AG20443 (cell line): ENCODE measurements around the gene RYR2.

Experiments used
- DNase-seq: peaks from one replicate; pipeline ENCODE4 v3.0.0; 2012; ENCODE audit warnings: low spot score, mixed read lengths

Gene RYR2

DNA sequence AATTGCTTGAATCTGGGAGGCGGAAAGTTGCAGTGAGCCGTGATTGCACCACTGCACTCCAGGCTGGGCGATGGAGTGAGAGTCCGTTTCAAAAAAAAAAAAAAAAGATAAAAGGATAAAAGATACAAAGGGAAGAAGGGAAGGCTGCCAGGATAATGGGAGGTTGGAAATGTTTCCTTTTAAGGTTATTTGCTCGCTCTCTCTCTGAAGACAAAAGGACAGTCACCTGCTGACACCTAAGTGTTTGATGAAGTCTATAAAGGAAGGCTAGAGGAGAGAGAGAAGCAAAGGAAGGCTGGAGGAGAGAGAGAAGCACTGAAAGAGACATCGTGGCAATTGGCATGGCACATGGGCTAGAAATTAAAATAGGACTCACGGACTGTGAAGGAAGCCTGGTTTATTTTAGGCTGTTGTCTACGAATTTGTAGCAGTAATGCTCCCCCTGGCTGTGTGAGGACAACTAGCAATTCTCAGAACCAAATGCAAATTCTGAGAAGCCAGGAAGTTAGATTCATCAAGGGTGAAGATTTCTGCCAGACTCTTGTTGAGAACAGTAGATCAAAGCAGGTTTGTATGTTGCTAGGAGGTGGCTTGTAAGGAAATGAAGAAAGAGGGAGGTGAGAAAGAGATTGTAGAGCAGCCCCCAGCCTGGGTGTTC lies 694.5 kb downstream of the RYR2 start:
- DNase-seq, result no peak

DNA sequence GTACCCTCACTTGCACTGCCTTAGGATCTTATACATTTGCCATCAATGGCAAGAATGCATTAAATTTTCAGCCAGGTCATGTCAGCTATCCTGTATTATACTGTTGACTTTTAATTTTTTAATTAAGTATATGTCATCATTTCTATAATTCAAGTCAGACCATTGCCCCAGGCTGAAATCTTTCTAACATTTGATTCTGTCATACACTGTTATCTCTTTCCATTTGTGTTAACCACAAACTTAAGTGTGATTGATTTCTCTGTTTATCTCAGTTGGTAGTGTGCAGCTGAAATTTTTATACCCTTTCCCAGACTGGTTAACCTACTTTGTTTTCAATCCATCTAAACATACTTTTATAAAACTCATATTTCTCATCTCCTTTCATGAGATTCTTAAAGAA lies 695.5 kb downstream of the RYR2 start:
- DNase-seq, result no peak

DNA sequence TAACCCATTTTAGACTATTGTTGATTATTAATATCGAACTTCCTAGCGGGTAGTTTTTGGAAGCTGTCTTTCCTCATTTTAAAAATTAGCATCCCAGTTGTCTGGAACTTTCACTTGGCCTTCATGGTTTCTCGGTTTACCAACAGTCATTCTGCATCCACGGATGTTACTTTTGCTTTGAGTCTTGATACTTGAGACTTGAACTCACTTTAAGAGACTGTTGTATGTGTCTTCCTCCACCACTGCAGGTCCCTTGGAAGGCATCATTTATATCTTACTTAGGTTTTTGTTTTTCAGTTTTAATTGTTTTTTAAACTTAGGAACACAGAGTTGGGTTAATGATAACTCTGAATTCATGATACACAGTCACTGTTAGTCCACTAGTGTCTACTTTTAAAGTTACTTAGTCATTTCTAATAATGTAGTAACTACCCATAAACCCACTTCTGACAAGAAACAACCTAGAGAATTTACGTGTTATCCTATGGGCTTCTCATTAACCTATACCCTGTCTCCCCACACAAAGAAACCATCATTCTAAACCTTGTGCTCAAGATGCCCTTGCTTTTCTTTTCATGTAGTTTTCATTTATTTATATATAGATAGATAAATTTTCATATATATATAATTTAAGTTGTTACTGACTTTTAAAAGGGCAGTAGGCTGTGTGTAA lies 696.1 kb downstream of the RYR2 start:
- DNase-seq, result no peak

DNA sequence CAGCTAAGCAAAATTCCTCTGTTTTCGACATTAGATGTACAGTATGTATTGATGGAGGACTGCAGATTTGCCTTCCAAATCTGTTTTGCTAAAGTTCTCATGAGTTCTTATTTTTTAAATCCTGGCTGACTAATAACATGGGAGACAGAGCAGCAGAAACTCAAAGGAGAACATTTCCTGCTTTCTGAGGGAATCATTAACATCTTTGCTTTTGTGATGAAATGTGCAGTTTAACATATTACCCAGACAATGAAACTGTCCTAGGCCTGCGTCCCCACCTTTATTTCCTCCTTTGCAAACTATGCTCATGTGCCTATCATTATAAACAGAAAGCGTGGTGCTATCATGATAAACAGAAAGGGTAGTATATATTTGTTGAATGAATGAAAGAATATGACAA lies 698.9 kb downstream of the RYR2 start:
- no peak for DNase-seq

DNA sequence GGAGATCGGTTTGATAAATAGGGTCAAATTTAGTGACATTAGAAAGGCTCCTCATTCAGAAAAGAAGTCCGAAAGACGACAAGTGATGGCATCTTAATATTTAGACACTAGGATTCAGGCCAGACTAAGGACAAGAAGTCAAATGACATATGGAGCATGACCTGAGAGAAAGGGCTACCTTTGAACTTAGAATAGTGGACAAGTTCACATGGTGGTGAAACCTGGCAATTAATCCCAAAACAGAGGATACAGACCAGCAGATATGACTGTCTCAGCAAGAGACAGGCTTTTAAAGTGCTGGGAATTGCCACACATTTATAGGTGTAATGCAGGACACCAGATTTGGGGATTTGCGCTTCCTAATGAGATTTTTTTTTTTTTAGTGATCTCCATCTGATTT lies 703.6 kb downstream of the RYR2 start:
- no peak for DNase-seq

DNA sequence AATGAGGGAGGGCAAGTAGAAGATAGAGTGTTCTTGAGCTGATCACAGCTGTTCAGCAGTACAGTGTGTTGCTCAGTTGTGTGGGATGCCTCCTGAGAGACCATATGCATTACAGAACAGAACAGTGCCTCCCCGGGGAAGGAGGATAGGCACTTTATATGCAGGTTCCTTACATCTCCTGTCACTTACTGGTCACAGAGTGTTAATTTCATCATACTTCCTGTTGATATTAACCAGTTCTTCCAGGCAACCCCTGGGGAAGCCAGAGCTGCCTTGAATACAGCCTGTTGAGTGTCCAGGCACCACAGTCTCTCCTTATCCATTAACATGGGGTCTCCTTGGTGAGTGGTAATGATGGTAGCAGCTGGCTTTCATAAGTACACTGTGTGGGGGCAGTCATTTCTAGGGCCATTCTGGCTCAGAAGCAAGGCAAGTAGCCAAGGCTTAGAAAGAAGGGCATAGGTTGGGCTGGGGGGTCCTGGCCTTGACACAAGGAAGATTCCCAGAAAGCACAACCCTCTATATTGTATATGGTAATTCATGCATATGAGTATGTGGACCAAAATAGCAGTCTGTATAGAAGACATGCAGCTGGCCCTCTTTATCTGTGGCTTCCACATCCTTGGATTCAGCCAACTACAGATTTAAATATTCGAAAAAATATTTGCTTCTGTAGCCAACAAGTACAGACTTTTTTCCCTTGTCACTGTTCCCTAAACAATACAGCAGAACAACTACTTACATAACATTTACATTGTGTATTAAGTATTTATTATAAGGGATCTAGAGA lies 706.4 kb downstream of the RYR2 start:
- no peak for DNase-seq

DNA sequence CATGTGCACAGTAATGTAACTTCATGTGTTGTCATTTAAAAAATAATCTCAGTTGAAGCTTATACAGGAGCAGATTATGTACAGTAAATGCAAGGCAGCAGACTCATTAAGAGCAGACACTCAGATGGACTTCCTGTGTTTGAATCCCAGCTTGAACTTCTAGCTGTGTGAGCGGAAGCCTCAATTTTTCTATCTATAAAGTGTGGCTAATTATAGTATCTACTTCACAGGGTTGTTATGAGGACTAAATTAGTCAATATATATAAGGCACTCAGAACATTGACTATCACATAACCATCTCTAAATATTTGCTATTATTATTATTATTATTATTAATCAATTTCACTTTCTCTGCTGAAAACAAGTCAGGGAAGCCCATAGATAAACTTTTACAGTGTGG lies 707.1 kb downstream of the RYR2 start:
- no peak for DNase-seq

DNA sequence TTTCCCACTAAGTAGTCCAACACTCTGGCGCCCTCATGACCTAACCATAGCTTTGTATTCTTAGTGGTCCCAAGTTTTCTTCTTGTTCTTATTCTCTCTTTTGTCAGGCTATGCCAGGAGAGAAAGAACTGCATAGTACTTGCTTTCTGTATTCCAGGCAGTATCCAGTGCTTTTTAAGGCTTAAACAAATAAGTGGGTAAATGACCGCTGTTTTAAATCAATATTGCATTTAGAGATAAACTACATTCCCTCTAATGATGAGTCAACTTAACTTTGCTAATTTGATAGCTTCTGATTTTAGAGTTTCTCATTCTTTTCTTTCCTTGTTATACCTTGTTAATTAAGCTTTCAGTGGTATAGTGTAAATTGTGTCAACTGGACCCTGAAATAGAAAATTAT lies 709.1 kb downstream of the RYR2 start:
- no peak for DNase-seq

DNA sequence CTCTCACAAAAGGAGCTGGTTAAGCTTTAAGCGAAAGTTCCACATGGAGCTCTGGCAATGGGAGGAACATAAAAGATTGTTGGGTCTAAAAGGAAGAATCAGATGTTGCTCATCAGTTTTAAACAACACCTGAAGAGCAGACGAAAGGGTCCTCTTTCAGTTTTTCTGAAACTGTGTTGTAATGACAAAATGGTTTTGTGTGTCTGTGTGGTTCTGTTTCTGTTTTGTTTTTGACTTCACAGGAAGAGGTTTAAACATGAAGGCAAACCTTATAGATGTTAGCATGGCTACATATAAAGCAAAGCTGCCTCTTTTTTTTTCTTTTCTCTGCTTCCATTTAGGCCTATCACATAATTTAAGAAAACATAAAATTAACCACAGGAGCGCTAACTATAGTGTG lies 712.6 kb downstream of the RYR2 start:
- DNase-seq, result no peak

DNA sequence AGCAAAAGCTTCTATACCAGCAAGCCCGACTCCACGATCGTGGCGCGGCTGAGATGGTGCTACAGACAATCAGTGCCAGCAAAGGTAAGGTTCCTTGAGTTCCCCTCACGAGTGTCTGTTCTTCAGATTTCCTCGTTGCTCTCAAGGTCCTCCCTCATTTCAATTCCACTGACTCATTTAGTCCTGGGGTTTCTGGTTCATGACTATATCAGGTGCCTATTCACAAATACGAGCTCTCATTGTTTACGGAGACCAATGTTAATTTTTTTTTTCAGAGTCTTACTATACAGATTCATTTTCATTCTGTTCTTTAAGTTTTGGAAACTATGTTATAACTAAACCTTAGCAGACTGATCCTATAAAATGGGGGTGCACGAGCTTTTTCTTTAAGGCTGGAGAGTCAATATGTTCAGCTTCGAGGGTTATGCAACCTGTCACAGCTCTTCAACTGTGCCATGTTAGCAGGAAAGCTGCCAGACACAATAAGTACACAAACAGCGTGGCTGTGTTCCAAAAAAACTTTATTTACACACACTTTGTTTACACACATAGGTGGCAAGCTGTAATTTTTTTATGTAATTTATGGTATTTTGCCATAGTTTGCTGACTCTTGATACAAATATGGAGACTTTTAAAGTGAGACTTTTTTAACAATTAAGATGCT lies 714.5 kb downstream of the RYR2 start:
- no peak for DNase-seq

DNA sequence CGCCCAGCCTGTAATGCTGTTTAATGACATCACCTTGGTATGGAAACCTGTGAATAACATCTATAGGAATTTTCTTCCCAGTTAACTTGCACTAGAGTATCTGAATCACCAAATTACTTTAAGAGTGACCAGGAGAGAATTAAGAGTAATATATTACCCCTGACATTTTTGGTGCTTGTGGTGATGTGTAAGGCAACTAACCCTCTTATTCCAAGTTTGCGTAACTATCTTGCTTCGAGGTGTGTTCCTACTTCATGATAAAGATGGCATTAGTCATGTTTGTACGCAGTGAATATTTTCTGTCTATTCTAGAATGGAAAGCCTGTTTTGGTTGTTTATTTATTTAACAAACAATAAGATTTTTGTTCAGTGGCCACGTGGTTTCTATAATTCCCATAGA lies 717.4 kb downstream of the RYR2 start:
- no peak for DNase-seq

DNA sequence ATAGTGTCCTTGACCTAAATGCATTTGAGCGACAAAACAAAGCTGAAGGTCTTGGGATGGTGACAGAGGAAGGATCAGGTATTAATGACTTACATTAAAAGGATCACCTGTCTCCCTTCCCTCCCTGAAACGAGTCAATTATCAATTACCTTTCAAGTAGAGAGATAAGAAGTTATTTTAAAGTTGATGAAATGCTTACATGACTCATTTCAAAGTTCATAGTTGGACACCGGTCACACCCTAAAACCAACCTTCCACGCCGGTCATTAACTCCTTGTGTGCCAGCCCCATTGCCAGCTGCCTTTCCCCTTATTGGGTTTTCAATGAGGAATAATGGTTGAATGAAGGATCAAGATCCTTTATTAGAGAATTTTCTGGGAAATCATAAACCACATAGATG lies 719.0 kb downstream of the RYR2 start:
- no peak for DNase-seq

DNA sequence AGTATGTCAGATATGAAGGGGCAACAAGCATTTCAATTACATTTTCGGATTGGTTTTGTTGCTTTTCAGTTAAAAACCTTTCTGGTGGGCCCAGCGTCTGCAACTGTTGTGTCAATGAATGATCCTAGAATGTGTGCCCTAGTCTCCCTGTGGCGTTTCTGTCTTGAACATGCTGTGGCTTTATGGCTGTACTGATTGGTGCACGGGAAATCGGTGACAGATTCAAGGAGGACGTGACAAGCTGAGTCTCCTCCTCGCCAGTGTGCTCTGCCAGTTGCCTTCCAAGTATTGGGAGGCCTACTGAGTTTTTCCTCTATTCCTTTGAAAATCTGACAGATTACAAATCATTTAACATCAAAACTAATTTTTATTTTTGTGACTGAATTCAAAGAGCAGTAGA lies 721.2 kb downstream of the RYR2 start:
- DNase-seq, result no peak

DNA sequence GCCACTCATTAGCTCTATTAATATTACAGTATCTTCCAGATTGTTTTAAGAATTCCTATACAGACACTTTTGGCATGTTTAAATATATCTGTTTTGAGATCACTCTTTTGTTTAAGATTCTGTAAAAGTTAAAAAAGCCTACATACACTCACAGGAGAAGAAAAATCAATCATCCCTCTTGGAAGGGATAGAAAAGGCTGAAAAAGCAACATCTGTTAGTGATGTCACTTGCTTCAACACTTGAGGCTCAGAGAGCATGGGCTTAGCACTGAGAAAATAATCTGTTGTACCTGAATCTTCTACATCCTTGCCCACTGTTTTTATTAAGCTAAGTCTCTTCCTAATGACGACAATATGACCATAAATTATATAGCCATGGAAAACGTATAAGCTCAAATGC lies 721.8 kb downstream of the RYR2 start:
- no peak for DNase-seq

DNA sequence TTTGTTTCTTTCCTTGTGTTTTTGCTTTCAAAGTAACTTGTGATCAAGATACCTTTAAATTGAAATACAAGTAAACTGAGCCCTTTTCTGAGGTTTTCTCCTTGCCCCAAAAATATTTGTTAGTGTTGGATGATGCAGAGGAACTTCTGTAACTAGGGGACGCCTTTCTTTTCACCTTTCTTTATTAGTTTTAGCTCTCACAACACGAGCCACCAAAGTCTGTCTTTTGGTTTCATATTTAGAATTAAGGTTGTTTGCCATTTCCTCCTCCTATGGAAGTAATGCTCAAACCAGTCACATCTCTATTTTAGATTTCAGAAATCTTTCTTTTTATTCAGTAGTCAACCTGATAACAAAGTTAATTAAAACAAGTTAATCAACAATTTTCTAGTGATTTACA lies 727.9 kb downstream of the RYR2 start:
- no peak for DNase-seq

DNA sequence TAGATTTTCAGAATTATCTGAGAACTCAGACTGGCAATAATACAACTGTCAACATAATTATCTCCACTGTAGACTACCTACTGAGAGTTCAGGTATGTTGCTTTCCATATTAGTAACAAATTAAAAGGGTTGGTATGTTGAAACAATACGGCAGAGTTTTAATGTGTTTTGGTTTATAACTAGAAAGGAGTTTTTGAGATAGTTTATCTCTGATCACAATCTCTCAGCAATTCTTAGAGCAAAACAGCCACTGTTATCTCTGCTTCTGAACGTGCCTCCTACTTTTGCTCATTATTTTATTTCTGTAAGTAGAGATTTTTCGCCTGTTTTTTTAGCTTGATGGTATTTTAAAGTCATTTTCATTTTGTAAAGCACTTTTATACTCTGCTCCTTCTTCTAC lies 730.0 kb downstream of the RYR2 start:
- no peak for DNase-seq

DNA sequence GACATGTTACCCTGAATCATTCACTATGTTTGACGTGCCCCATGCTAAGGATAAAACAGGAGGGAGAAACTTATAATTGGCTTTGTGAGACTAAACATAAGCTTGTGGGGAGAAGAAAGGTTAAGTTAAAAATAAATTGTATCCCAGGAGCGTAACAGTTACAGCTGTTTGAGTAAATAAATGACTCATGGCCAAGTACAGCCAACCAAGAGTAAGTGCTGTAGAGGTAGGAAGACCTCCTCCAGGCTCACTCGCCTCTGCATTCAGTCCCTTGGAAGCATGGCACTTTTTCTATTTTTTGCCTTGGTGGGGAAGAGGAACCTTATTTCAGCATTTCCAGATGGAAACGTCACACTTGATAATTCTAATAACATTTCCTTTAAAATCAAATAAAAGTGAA lies 732.3 kb downstream of the RYR2 start:
- DNase-seq, result no peak

DNA sequence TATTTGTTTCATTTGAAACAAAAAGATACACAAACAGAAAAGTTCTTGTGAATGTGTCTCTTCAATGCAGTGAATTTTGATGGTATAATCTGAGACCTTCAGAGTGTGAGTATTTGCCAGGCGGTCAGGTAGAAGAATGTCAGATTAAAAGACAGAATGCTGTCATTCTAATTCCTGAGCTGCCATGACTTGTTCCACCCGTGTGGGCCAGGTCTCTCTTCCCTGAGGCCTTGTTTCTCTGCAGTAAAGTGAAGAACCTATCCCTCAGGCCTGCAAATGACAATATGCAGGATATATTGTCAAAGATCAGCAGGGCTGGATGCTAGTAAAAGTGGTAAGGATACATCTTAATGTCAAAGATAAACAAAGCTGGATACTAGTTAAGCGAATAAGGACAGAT lies 737.4 kb downstream of the RYR2 start:
- no peak for DNase-seq

DNA sequence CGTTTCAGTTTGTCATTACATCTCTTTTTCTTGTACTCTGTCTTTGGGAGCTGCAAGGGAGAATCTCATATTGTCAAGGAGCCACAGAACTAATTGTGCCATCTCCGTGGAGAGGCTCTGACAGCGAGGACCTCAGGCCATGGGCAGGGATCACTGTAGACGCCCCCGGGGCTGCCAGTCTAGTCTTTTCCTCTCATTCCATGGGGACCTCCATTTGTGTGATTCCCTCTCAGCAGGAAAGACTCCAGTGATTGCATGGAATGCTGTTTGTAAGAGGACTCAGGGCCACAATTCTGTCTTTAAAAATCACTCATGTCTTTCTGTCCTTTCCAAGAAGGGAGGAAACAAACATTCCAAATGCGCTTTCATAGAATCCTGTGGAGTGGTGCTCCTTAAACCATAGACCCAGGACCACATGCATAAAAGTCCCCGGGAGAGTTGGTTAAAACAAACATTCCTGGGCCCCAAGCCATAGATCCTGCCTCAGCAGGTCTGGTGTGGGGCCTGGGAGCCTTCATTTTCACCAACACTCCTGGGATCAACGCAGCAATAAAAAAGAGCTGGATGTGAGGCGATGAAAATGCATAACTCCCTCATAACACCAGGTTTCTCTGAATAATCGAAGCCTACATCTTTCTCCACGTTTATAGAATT lies 744.2 kb downstream of the RYR2 start:
- no peak for DNase-seq

DNA sequence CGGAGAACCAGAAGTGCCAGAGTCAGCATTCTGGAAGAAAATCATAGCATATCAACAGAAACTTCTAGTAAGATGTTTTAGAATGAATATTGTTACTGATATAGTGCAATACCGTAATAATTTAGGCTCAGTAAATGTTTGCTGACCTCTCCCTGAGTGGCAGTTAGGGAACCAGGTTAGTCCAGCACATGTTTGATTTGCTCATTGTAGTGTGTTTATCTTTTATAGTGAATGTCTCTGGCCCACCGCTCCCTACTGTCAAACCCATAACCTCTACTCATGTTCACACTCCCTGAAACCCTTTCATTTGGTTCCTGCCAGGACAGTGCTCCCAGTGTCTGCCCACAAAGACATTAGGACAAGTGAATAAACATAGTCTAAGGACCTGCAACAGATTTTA lies 746.1 kb downstream of the RYR2 start:
- DNase-seq, result no peak

DNA sequence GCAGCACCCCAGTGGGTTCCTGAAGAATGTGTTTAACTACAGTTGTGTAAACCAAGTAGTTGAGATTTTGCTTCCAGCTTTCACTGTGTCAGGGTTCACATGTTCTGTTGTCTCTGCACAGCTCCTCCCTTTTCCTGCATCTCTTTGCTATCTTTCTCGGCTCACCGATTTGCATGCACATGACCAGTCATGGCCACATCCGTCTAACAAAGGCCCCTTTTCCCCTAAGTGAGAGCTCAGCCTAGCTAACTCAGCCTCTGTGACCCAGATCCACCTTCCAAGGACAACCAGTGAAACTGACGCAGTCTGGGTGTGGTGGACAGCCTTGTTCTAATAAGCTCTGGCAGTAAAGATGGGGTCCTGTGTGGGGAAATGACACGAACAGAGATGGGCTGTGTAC lies 747.6 kb downstream of the RYR2 start:
- DNase-seq, result no peak

DNA sequence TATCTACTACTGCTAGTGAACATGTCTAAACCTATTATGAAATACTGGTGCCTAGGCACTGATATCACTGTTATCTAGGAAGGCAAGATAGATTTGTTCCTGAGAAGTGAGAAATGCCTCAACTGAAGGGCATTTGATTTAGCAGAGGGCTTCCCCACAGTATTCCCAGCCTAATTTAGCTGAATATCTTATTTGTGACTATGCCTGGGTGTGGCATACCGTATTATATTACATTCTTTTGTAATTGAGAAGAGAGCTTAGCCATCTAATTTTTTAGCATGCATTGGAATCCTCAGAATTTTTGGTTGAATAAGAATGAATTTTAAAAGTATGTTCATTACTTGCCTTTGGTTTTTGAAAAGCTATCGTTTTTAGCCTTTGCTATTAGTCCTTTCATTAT lies 749.6 kb downstream of the RYR2 start:
- no peak for DNase-seq
